ENCODE data around the gene PDE3B. TPM values are rescaled to one million over a fixed set of nuclear protein-coding genes. Genes with fewer than 3 reads are reported as not detected.

Gene PDE3B
- polyA plus RNA-seq, 1 of the 3 experiments (the other 2 are of a cell fraction) = 0.26 TPM

DNA sequence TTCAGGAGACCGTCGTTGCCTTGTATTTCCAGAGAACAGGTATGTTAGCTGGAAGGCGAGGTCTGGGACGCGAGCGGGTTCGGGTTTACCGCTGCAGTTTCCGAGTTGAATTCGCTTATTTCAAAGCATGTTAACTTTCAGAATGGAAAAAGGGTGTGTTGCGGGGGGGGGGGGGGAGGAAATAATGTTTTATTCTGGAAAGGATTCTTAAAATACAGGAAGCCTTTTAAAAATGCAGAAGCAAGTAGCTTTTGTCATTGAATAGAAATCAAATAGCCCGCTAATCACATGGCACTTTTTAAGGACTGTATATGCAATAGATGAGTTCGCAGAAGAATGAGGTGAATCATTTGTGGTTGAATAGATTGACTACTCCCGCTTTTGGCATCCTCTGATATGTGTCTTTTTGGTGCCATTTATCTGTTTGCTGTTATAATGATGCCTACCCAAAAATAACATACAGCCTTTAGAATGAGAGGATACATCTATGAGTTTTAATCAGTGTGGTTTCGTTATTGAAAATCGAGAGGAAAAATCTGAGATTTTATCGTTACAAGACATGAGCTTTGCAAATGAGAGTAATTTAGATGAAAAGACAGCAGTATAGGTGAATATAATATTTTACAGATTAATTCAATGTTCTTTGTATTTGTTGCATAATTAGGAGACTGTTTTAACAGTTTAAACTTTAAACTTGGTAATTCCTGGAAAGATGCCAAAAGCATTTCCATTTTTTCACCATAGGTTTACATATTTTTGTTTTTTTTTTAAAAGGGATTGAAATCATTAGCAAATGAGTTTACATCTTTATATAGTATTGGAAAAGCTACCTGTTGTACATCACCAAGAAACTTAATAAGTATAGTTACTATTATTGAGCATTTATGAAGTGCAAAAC is 1.7 kb downstream of the PDE3B start:
- WGBS (ENCODE audit: low lambda C conversion rate) = 2% methylated on average over 17 of the region's 17 CpGs
- DNase-seq = peak; percentile 21
- peaks cover 0 to 19% of the 10 kb centered on the region in 2 experiments; a peak in 2 of 4 replicates for H3K4me1 ChIP-seq (ENCODE audit: control insufficient read depth in 1 of 2, insufficient read depth in 2 of 2, low read depth in 1 of 2, low read length in 1 of 2)
- H3K79me2 ChIP-seq (ENCODE audit: insufficient read depth) = no peaks in the 10 kb centered on the region
- no peaks in the 10 kb centered on the region for H4K20me1 ChIP-seq (ENCODE audit: insufficient read depth)
- H3K9ac ChIP-seq = peak overlapping the region; percentile 55; the same call in 1 of the 2 replicates
- H3K9me2 ChIP-seq = no peaks in the 10 kb centered on the region
- H3K9me3 ChIP-seq = no peaks in the 10 kb centered on the region
- no peaks in the 10 kb centered on the region for H3K36me3 ChIP-seq (replicated peaks in 1 of 2; ENCODE audit: control insufficient read depth in 1 of 2, insufficient read depth in 2 of 2, low read length in 1 of 2)
- peak; percentile 2; the same call in 1 of the 2 replicates for TF ChIP-seq FOSL2 (IDR thresholded peaks at IDR 0.05; ENCODE audit: borderline replicate concordance, low read depth)
- peak; percentile 18; the same call in 1 of the 2 replicates for TF ChIP-seq NFIC (IDR thresholded peaks at IDR 0.05; ENCODE audit: borderline replicate concordance)
- TF ChIP-seq, protein P1, sequence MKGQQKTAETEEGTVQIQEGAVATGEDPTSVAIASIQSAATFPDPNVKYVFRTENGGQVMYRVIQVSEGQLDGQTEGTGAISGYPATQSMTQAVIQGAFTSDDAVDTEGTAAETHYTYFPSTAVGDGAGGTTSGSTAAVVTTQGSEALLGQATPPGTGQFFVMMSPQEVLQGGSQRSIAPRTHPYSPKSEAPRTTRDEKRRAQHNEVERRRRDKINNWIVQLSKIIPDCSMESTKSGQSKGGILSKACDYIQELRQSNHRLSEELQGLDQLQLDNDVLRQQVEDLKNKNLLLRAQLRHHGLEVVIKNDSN (IDR thresholded peaks at IDR 0.05; ENCODE audit: borderline replicate concordance, low read depth) = 0 out of 2 replicates have a peak, but pooled peaks have one; percentile 33
- TF ChIP-seq SIN3A (IDR thresholded peaks at IDR 0.05; ENCODE audit: borderline replicate concordance, low read depth, low read length) = no peak
- TF ChIP-seq RXRA (IDR thresholded peaks at IDR 0.05; ENCODE audit: borderline replicate concordance, low read depth) = no peak
- H3K4me2 ChIP-seq = peak overlapping the region; percentile 98
- POLR2A ChIA-PET = interaction anchor here (1.0 to 2.1 kb wide), 5 partner anchors 23 to 246 kb away, joined by 4 to 13 read pairs (median 7); partner anchors contain the start of genes CYP2R1 and PSMA1
- peak overlapping the region in 1 of 2 experiments; percentile 90; a peak in 1 of 4 replicates for H3K27ac ChIP-seq (ENCODE audit: low read depth in 2 of 2, low read length in 1 of 2)
- CTCF ChIA-PET = interaction anchor here (0.6 to 2.9 kb wide), 14 partner anchors 10 to 329 kb away, joined by 3 to 12 read pairs (median 3); no protein-coding TSS in a partner anchor
- H3K27me3 ChIP-seq (ENCODE audit: insufficient read depth) = no peaks in the 10 kb centered on the region
- no peaks in the 10 kb centered on the region for H3F3A ChIP-seq (replicated peaks; ENCODE audit: insufficient read depth)
- peak overlapping the region; percentile 66 to 74 for H3K4me3 ChIP-seq (ENCODE audit: low read depth in 2 of 2, low read length in 1 of 2)
- H2AFZ ChIP-seq (ENCODE audit: low read depth) = peak overlapping the region; percentile 89; the same call in 1 of the 2 replicates

DNA sequence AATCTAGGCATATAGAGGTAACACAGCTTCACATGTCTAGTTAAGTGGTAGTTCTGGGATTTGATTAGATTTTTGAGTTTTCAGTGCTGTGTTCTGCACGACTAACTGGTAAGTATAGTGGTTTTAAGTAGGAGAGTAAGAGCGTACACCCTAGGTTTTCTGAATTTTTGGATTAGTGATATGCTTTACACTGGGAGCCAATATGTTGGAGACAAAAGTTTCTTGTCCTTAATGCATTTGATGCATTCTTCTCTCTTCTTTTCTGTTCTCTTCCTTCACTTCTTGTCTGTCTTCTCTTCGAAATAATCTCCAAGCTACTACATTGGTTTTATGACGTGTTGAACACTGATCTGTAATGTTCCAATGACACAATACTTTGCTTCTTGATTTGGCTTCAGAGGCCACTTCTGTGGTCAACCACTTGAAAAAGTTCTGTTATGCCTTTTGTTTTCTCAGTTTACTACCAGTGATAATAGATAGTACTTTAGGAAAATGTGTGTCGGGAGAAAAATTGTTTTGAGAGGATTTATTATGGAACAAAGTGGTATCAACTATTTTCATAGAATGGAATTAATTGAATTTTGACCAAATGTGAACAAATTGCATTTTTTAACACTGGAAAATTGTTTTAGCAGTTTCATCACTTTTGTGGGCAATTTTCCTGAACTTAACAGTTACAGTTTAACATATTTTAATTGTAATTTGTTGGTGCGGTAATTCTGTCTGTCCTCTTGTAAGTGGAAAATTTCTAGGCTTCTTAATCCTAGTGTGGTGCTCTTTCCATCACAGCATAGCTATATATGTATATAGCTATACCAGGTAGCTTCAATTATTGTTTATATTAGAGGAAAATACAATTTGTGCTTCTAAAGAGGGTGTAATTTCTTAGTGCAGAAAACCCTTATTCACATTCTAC is 2.6 kb downstream of the PDE3B start:
- no peaks in the 10 kb centered on the region for H3K9me2 ChIP-seq
- H3K27ac ChIP-seq (ENCODE audit: low read depth in 2 of 2, low read length in 1 of 2) = peak overlapping the region in 1 of 2 experiments; percentile 36; a peak in 1 of 4 replicates
- no peaks in the 10 kb centered on the region for H3K9me3 ChIP-seq
- H3K9ac ChIP-seq = no peak overlapping the region
- 54% methylated on average over 6 of the region's 6 CpGs for WGBS (ENCODE audit: low lambda C conversion rate)
- CTCF ChIA-PET = interaction anchor here (0.7 to 1.0 kb wide), 2 partner anchors 81 to 244 kb away, joined by 3 read pairs; no protein-coding TSS in a partner anchor
- peak overlapping the region; percentile 98; the same call in 1 of the 2 replicates for H3K4me2 ChIP-seq
- H4K20me1 ChIP-seq (ENCODE audit: insufficient read depth) = no peaks in the 10 kb centered on the region
- peak overlapping the region in 1 of 2 experiments; percentile 66; a peak in 2 of 4 replicates for H3K4me3 ChIP-seq (ENCODE audit: low read depth in 2 of 2, low read length in 1 of 2)
- no peaks in the 10 kb centered on the region for H3F3A ChIP-seq (replicated peaks; ENCODE audit: insufficient read depth)
- H3K36me3 ChIP-seq (replicated peaks in 1 of 2; ENCODE audit: control insufficient read depth in 1 of 2, insufficient read depth in 2 of 2, low read length in 1 of 2) = no peaks in the 10 kb centered on the region
- H3K4me1 ChIP-seq (ENCODE audit: control insufficient read depth in 1 of 2, insufficient read depth in 2 of 2, low read depth in 1 of 2, low read length in 1 of 2) = peaks cover 0 to 19% of the 10 kb centered on the region in 2 experiments; a peak in 2 of 4 replicates
- no peaks in the 10 kb centered on the region for H3K79me2 ChIP-seq (ENCODE audit: insufficient read depth)
- DNase-seq = no peak
- POLR2A ChIA-PET = no interaction called here
- no peaks in the 10 kb centered on the region for H3K27me3 ChIP-seq (ENCODE audit: insufficient read depth)
- no peak overlapping the region for H2AFZ ChIP-seq (ENCODE audit: low read depth)
- TF ChIP-seq RFX5 (IDR thresholded peaks at IDR 0.05; ENCODE audit: low read length) = no peak
- TF ChIP-seq GABPA (IDR thresholded peaks at IDR 0.05; ENCODE audit: low read depth) = no peak
- TF ChIP-seq, protein P2, sequence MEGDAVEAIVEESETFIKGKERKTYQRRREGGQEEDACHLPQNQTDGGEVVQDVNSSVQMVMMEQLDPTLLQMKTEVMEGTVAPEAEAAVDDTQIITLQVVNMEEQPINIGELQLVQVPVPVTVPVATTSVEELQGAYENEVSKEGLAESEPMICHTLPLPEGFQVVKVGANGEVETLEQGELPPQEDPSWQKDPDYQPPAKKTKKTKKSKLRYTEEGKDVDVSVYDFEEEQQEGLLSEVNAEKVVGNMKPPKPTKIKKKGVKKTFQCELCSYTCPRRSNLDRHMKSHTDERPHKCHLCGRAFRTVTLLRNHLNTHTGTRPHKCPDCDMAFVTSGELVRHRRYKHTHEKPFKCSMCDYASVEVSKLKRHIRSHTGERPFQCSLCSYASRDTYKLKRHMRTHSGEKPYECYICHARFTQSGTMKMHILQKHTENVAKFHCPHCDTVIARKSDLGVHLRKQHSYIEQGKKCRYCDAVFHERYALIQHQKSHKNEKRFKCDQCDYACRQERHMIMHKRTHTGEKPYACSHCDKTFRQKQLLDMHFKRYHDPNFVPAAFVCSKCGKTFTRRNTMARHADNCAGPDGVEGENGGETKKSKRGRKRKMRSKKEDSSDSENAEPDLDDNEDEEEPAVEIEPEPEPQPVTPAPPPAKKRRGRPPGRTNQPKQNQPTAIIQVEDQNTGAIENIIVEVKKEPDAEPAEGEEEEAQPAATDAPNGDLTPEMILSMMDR (IDR thresholded peaks at IDR 0.05) = no peak
- no peak for TF ChIP-seq EP300 (IDR thresholded peaks at IDR 0.05; ENCODE audit: borderline replicate concordance in 1 of 2, low read depth in 1 of 2, low read length in 1 of 2)
- TF ChIP-seq NFIC (IDR thresholded peaks at IDR 0.05; ENCODE audit: borderline replicate concordance) = no peak
- no peak for TF ChIP-seq FOXJ3 (CRISPR knock-in tag; IDR thresholded peaks at IDR 0.05)
- TF ChIP-seq NRF1 (IDR thresholded peaks at IDR 0.05; ENCODE audit: low read depth, low read length) = no peak
- no peak for TF ChIP-seq FOSL2 (IDR thresholded peaks at IDR 0.05; ENCODE audit: borderline replicate concordance, low read depth)
- no peak for TF ChIP-seq YY1 (IDR thresholded peaks at IDR 0.05; ENCODE audit: low read depth)
- no peak for TF ChIP-seq RCOR1 (IDR thresholded peaks at IDR 0.05; ENCODE audit: low read length)
- no peak for TF ChIP-seq GATA2 (CRISPR knock-in tag; IDR thresholded peaks at IDR 0.05)
- TF ChIP-seq SMC3 (IDR thresholded peaks at IDR 0.05; ENCODE audit: low read depth, low read length) = no peak
- TF ChIP-seq MEF2A (IDR thresholded peaks at IDR 0.05; ENCODE audit: borderline replicate concordance, low read depth) = no peak
- TF ChIP-seq ELF1 (IDR thresholded peaks at IDR 0.05) = no peak
- no peak for TF ChIP-seq MXI1 (IDR thresholded peaks at IDR 0.05; ENCODE audit: low read depth, low read length)

All from SK-N-SH (cell line).